Hepatocyte (in vitro differentiated cells): ENCODE results near the gene TMBIM1.

ENCODE experiments used
- EZH2phosphoT487 ChIP-seq: fragments of 200-600 bp; sonication (generic); IDR thresholded peaks from one replicate; pipeline ENCODE4 v1.6.1; 2018; ENCODE audit warnings: antibody characterized with exemption, mild to moderate bottlenecking, low read depth, moderate library complexity; ENCODE audit not compliant: unreplicated experiment, severe bottlenecking
- TF ChIP-seq, protein P1 (sequence below): fragments of 200-600 bp; sonication (generic); IDR thresholded peaks from 2 replicates; pipeline ENCODE4 v1.5.1; 2016; ENCODE audit warnings: antibody characterized with exemption, mild to moderate bottlenecking; ENCODE audit not compliant: poor library complexity

DNA sequence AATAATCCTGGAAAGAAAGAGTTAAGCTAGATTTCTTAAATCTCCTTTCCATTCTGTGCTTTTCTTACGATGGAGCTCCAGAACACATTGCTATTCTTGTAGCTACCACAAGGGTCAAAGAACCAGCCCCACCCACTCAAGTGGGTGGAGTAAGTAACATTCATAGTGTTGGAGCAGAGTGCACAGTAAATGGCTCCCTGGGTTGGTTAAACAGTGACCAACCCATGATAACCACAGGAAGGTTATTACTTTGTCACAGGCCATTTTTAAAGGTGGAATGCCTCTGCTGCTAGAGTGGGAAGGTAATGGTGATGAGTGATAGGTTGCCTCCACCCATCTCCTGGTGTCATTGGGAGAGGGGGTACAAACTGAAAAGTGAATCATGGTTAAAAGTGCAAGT, 61.4 kb downstream of the TMBIM1 start:
- TF ChIP-seq, protein P1, sequence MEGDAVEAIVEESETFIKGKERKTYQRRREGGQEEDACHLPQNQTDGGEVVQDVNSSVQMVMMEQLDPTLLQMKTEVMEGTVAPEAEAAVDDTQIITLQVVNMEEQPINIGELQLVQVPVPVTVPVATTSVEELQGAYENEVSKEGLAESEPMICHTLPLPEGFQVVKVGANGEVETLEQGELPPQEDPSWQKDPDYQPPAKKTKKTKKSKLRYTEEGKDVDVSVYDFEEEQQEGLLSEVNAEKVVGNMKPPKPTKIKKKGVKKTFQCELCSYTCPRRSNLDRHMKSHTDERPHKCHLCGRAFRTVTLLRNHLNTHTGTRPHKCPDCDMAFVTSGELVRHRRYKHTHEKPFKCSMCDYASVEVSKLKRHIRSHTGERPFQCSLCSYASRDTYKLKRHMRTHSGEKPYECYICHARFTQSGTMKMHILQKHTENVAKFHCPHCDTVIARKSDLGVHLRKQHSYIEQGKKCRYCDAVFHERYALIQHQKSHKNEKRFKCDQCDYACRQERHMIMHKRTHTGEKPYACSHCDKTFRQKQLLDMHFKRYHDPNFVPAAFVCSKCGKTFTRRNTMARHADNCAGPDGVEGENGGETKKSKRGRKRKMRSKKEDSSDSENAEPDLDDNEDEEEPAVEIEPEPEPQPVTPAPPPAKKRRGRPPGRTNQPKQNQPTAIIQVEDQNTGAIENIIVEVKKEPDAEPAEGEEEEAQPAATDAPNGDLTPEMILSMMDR, result peak; percentile 14
- no peak for TF ChIP-seq EZH2phosphoT487
